H9 (cell line): Measurements from ENCODE around the gene ZGRF1. TPM values are rescaled to one million over a fixed set of nuclear protein-coding genes. Genes with fewer than 3 reads are reported as not detected.

Experiments used
- DNase-seq: peaks from one replicate; pipeline ENCODE4 v3.0.0-alpha.2; 2017
- H2AFZ ChIP-seq: one replicate; pipeline ENCODE4 v1.6.1; 2013; ENCODE audit warnings: mild to moderate bottlenecking, low read length, control low read depth, moderate library complexity
- H2AK5ac ChIP-seq: 2 replicates; pipeline ENCODE4 v1.6.1; 2013; ENCODE audit warnings: low read length, control low read depth, mixed read lengths; ENCODE audit not compliant: insufficient read length
- H2BK120ac ChIP-seq: one replicate; pipeline ENCODE4 v1.6.1; 2013; ENCODE audit warnings: low read depth, mild to moderate bottlenecking, low read length, control low read depth, inconsistent platforms; ENCODE audit not compliant: poor library complexity, severe bottlenecking
- H2BK12ac ChIP-seq: 2 replicates; pipeline ENCODE4 v1.6.1; 2013; ENCODE audit warnings: low read length, control low read depth, mixed read lengths, low read depth; ENCODE audit not compliant: insufficient read length
- H2BK15ac ChIP-seq: 2 replicates; pipeline ENCODE4 v1.6.1; 2013; ENCODE audit warnings: low read depth, low read length, control low read depth
- H2BK20ac ChIP-seq: one replicate; pipeline ENCODE4 v1.6.1; 2013; ENCODE audit warnings: low read depth, mild to moderate bottlenecking, low read length, control low read depth, inconsistent platforms; ENCODE audit not compliant: poor library complexity, severe bottlenecking
- H2BK5ac ChIP-seq: 2 replicates; pipeline ENCODE4 v1.6.1; 2013; ENCODE audit warnings: low read length, control low read depth, mixed read lengths; ENCODE audit not compliant: insufficient read length
- H3K14ac ChIP-seq: 2 replicates; pipeline ENCODE4 v1.6.1; 2013; ENCODE audit warnings: low read length, control low read depth; ENCODE audit not compliant: insufficient read depth
- H3K18ac ChIP-seq: 2 replicates; pipeline ENCODE4 v1.6.1; 2013; ENCODE audit warnings: low read depth, mild to moderate bottlenecking, mixed read lengths, low read length, control low read depth; ENCODE audit not compliant: insufficient read length
- H3K23ac ChIP-seq: 2 replicates; pipeline ENCODE4 v1.6.1; 2013; ENCODE audit warnings: low read length, control low read depth, mixed read lengths, low read depth; ENCODE audit not compliant: insufficient read length
- H3K23me2 ChIP-seq: 2 replicates; pipeline ENCODE4 v1.6.1; 2013; ENCODE audit warnings: low read depth, mild to moderate bottlenecking, mixed read lengths, low read length, control low read depth; ENCODE audit not compliant: insufficient read length, poor library complexity, severe bottlenecking
- H3K27ac ChIP-seq: 2 replicates; pipeline ENCODE4 v1.5.1; 2013; ENCODE audit warnings: low read length, control low read depth, mixed read lengths, low read depth; ENCODE audit not compliant: insufficient read length
- H3K27me3 ChIP-seq: 2 replicates; pipeline ENCODE4 v1.6.1; 2013; ENCODE audit warnings: low read length, control low read depth, inconsistent platforms; ENCODE audit not compliant: insufficient read depth
- H3K4ac ChIP-seq: 2 replicates; pipeline ENCODE4 v1.6.1; 2013; ENCODE audit warnings: low read depth, mild to moderate bottlenecking, control low read depth, inconsistent platforms, low read length, moderate library complexity
- H3K4me1 ChIP-seq: 2 replicates; pipeline ENCODE4 v1.6.1; 2013; ENCODE audit warnings: low read length, control low read depth, inconsistent platforms; ENCODE audit not compliant: insufficient read depth
- H3K4me2 ChIP-seq: 2 replicates; pipeline ENCODE4 v1.6.1; 2013; ENCODE audit warnings: low read length, control low read depth, mixed read lengths; ENCODE audit not compliant: insufficient read length, insufficient read depth
- H3K56ac ChIP-seq: 2 replicates; pipeline ENCODE4 v1.6.1; 2013; ENCODE audit warnings: low read depth, mild to moderate bottlenecking, mixed read lengths, low read length, control low read depth; ENCODE audit not compliant: insufficient read length
- H3K79me1 ChIP-seq: 2 replicates; pipeline ENCODE4 v1.6.1; 2013; ENCODE audit warnings: low read depth, mild to moderate bottlenecking, moderate library complexity, low read length, control low read depth, inconsistent platforms; ENCODE audit not compliant: insufficient read depth, poor library complexity, severe bottlenecking
- H3K79me2 ChIP-seq: 2 replicates; pipeline ENCODE4 v1.6.1; 2013; ENCODE audit warnings: low read length, control low read depth, inconsistent platforms; ENCODE audit not compliant: insufficient read depth
- H3K9ac ChIP-seq: 2 replicates; pipeline ENCODE4 v1.6.1; 2013; ENCODE audit warnings: low read length, control low read depth, mixed read lengths; ENCODE audit not compliant: insufficient read length; ENCODE audit errors: extremely low read depth
- H3K9me3 ChIP-seq: one replicate; pipeline ENCODE4 v1.6.1; 2013; ENCODE audit warnings: low read depth, low read length, inconsistent platforms; ENCODE audit not compliant: control insufficient read depth
- H3T11ph ChIP-seq: one replicate; pipeline ENCODE4 v1.6.1; 2013; ENCODE audit warnings: mild to moderate bottlenecking, low read length, control low read depth, inconsistent platforms
- H4K20me1 ChIP-seq: one replicate; pipeline ENCODE4 v1.6.1; 2013; ENCODE audit not compliant: control insufficient read depth, insufficient read length, insufficient read depth
- H4K5ac ChIP-seq: 2 replicates; pipeline ENCODE4 v1.6.1; 2013; ENCODE audit warnings: low read depth, mild to moderate bottlenecking, mixed read lengths, low read length, control low read depth; ENCODE audit not compliant: insufficient read length
- H4K8ac ChIP-seq: replicated peaks from 2 replicates; pipeline ENCODE4 v1.6.1; 2013; ENCODE audit warnings: low read length, control low read depth, mixed read lengths, low read depth; ENCODE audit not compliant: insufficient read length
- H4K91ac ChIP-seq: 2 replicates; pipeline ENCODE4 v1.6.1; 2013; ENCODE audit warnings: low read depth, mild to moderate bottlenecking, moderate library complexity, mixed read lengths, low read length, control low read depth; ENCODE audit not compliant: insufficient read length
- H3K27ac Mint-ChIP-seq, 3 experiments: 2 replicates in 2 of 3; 3 replicates in 1 of 3; pipeline ENCODE4 v1.8.0; 2020 to 2021; ENCODE audit warnings: mixed read lengths in 3 of 3, mild to moderate bottlenecking in 1 of 3, moderate library complexity in 1 of 3
- H3K27me3 Mint-ChIP-seq: 2 replicates; pipeline ENCODE4 v1.8.0; 2021; ENCODE audit warnings: low read depth, mild to moderate bottlenecking, moderate library complexity, mixed read lengths
- H3K36me3 Mint-ChIP-seq, 3 experiments: 2 replicates in 2 of 3; 3 replicates in 1 of 3; pipeline ENCODE4 v1.8.0; 2020 to 2021; ENCODE audit warnings: low read depth in 3 of 3, mixed read lengths in 3 of 3; ENCODE audit not compliant: insufficient read depth in 1 of 3
- H3K4me1 Mint-ChIP-seq, 2 experiments: 2 replicates each; pipeline ENCODE4 v1.8.0; 2020; ENCODE audit warnings: mixed read lengths in 2 of 2
- H3K4me3 Mint-ChIP-seq, 2 experiments: 2 replicates in 1 of 2; 3 replicates in 1 of 2; pipeline ENCODE4 v1.8.0; 2020 to 2021; ENCODE audit warnings: mild to moderate bottlenecking in 2 of 2, mixed read lengths in 2 of 2, moderate library complexity in 1 of 2
- H3K9me3 Mint-ChIP-seq, 2 experiments: 2 replicates in 1 of 2; 3 replicates in 1 of 2; pipeline ENCODE4 v1.8.0; 2020; ENCODE audit warnings: mild to moderate bottlenecking in 2 of 2, mixed read lengths in 2 of 2, moderate library complexity in 1 of 2
- WGBS: extraction: QIAGEN DNeasy Blood & Tissue Kit; methylation state at CpG from one replicate; pipeline ENCODE4 v1.1.7; 2013; ENCODE audit warnings: missing lambda C conversion rate, low lambda C conversion rate, mixed read lengths; ENCODE audit not compliant: insufficient read length; ENCODE audit errors: extremely low coverage; 5-methylcytosine and 5-hydroxymethylcytosine counted together
- total RNA-seq: library from RNA; stranded (reverse); gene quantifications from 2 replicates; pipeline ENCODE4 v1.2.1, GENCODE V29; 2021
- TF ChIP-seq, protein P1 (sequence below): fragments of 200-600 bp; sonication (generic); conservative IDR thresholded peaks from 3 replicates; pipeline ENCODE4 v1.8.0; 2021; ENCODE audit warnings: antibody characterized with exemption, mild to moderate bottlenecking

ZGRF1 gene
- total RNA-seq, 1 experiment from 2014 or later = 38.3 TPM

DNA sequence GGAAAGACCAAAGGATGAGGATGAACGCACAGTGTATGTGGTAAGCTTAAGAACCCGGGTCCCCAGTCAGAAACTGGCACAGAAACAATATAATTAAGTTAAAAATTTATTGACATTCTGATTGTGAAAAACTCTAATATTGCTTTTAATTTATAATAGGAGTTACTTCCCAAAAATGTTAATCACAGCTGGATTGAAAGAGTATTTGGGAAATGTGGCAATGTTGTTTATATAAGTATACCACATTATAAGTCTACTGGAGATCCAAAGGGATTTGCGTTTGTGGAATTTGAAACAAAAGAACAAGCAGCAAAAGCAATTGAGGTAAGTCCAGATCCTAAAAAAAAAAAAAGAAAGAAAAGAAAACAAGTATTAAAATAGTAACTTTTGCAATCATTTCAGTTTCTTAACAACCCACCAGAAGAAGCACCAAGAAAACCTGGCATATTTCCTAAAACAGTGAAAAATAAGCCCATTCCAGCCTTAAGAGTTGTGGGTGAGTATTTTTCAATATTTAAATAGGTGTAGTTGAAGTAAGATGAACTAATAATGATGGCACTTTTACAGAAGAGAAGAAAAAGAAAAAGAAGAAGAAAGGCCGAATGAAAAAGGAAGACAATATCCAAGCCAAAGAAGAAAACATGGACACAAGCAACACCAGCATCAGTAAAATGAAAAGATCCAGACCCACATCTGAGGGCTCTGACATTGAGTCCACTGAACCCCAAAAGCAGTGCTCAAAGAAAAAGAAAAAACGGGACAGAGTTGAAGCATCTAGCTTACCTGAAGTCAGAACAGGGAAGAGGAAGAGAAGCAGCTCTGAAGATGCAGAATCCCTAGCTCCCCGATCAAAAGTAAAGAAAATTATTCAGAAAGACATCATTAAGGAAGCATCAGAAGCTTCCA lies 10.2 kb upstream of the ZGRF1 start:
- DNase-seq = no peak
- H4K20me1 ChIP-seq = no peaks in the 10 kb centered on the region
- H3T11ph ChIP-seq = no peak overlapping the region
- Mint-ChIP-seq H3K27ac (peak overlapping the region; percentile 99 to 100 (median 100)), H3K9me3 (peaks cover 9 to 19% of the 10 kb centered on the region in 2 experiments; a peak in 4 of 5 replicates), H3K4me1 (peaks cover 27 to 35% of the 10 kb centered on the region in 2 experiments), H3K36me3 (peaks cover 30 to 41% (median 33%) of the 10 kb centered on the region in 3 experiments), H3K4me3 (peak overlapping the region; percentile 93 to 97), H3K27me3 (peaks cover 9% of the 10 kb centered on the region)
- H3K79me1 ChIP-seq = no peaks in the 10 kb centered on the region
- no CpG with 5 or more reads among the region's 6 CpGs for WGBS
- H3K9ac ChIP-seq = peak overlapping the region; percentile 99
- H4K91ac ChIP-seq = no peak overlapping the region
- no peak overlapping the region for H4K8ac ChIP-seq
- H2BK5ac ChIP-seq = peak overlapping the region; percentile 55
- H3K79me2 ChIP-seq = no peaks in the 10 kb centered on the region; the same call in 1 of the 2 replicates
- peak overlapping the region; percentile 100 for H3K27ac ChIP-seq
- no peak overlapping the region for H2BK15ac ChIP-seq
- H3K56ac ChIP-seq = no peak overlapping the region
- no peak overlapping the region for H4K5ac ChIP-seq
- H3K23me2 ChIP-seq = no peaks in the 10 kb centered on the region
- no peak overlapping the region for H2BK12ac ChIP-seq
- H3K4me1 ChIP-seq = no peaks in the 10 kb centered on the region
- no peak overlapping the region for H2AFZ ChIP-seq
- H3K4me2 ChIP-seq = peak overlapping the region; percentile 86
- no peak overlapping the region for H3K23ac ChIP-seq
- H2AK5ac ChIP-seq = no peak overlapping the region
- peak overlapping the region; percentile 92; the same call in 1 of the 2 replicates for H3K14ac ChIP-seq
- TF ChIP-seq, protein P1, sequence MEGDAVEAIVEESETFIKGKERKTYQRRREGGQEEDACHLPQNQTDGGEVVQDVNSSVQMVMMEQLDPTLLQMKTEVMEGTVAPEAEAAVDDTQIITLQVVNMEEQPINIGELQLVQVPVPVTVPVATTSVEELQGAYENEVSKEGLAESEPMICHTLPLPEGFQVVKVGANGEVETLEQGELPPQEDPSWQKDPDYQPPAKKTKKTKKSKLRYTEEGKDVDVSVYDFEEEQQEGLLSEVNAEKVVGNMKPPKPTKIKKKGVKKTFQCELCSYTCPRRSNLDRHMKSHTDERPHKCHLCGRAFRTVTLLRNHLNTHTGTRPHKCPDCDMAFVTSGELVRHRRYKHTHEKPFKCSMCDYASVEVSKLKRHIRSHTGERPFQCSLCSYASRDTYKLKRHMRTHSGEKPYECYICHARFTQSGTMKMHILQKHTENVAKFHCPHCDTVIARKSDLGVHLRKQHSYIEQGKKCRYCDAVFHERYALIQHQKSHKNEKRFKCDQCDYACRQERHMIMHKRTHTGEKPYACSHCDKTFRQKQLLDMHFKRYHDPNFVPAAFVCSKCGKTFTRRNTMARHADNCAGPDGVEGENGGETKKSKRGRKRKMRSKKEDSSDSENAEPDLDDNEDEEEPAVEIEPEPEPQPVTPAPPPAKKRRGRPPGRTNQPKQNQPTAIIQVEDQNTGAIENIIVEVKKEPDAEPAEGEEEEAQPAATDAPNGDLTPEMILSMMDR = no peak
- no peaks in the 10 kb centered on the region for H3K9me3 ChIP-seq
- peak overlapping the region; percentile 81 for H3K18ac ChIP-seq
- no peak overlapping the region for H2BK120ac ChIP-seq
- no peak overlapping the region for H2BK20ac ChIP-seq
- H3K4ac ChIP-seq = no peak overlapping the region
- H3K27me3 ChIP-seq = no peaks in the 10 kb centered on the region
